GM13976 (cell line): ENCODE measurements around the gene PRKAR1B.

Source experiments
- DNase-seq: peaks from one replicate; pipeline ENCODE4 v3.0.0; 2012; ENCODE audit warnings: low spot score
- CTCF ChIP-seq: IDR thresholded peaks from 2 replicates; pipeline ENCODE4 v1.5.1; 2012; ENCODE audit warnings: borderline replicate concordance, mild to moderate bottlenecking; ENCODE audit not compliant: insufficient read depth; ENCODE audit errors: extremely low read depth, missing control alignments, control extremely low read depth
- in situ Hi-C: fragments of 300-500 bp; cut with MboI; formaldehyde crosslinking; loops from one replicate; pipeline ENCODE4 v1.12.0; 2022; ENCODE audit warnings: low sequenced_read_pairs, mixed read lengths, inconsistent platforms; ENCODE audit not compliant: unreplicated experiment

The PRKAR1B gene

DNA sequence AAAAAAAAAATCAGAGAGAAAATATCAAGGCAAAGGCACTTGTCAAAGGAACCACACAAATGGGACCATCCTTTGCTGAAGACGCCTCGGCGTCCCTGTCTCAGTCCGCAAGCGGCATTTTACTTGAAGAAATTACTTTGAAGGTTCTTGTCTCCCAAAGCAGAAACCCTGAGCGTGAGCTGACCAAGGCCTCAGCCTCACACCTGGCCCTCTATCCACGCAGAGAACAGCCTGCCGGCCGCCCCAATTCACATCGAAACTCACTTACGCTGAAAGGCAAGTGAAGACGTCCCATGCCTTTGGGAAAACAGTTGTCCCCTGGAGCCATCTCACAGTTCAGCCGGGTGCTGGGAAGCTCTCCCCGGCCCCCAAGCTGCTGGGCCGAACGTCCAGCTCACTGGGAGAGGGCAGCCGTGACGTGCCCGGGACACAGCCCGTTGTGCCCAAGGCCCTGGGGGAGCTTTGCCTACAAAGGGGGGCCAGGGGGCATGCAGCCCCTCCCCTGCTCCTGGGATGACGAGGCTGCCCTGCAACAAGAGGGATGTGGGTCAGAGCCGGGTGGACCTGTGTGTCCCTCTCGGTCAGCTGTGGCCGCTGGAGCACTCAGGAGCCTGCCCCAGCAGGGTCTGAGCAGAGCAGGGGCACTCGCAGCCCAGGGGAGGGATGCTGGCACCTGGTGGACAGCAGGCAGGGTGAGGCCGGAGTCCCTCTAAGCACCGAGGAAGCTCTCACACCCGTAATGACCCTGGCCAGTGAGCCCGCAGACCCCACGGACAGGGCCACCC, 157.8 kb downstream of the PRKAR1B start:
- in situ Hi-C loops: no loop called here

GRCh38 chr7:568031-568951, 158.8 kb downstream of the PRKAR1B start:
- no peak for TF ChIP-seq CTCF
- DNase-seq: no peak
- in situ Hi-C loops: no loop called here

More for the DNA sequence above, 157.8 kb downstream of the PRKAR1B start:
- no peak for TF ChIP-seq CTCF
- no peak for DNase-seq

DNA sequence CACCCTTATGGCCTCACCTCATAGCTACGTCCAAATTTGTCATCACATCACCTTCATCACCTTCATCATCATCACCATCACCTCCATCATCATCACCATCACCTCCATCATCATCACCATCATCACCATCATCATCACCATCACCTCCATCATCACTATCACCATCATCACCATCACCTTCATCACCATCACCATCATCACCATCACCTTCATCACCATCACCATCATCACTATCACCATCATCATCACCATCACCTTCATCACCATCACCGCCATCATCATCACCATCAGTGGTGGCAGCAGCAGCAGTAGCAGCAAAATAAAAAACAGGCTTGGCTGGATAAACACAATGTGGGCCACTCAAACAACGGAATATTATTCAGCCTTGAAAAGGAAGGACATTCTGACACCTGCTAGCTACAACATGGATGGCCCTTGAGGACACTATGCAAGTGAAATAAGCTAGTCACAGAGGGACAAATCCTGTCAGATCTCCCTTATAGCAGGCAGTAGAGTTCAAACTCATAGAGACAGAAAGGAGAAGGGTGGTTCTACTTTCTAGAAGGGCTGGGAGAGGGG, 159.7 kb downstream of the PRKAR1B start:
- in situ Hi-C loops: no loop called here
- no peak for TF ChIP-seq CTCF
- DNase-seq: no peak

GRCh38 chr7:566100-566499, 161.0 kb downstream of the PRKAR1B start:
- TF ChIP-seq CTCF: no peak
- in situ Hi-C loops: no loop called here

DNA sequence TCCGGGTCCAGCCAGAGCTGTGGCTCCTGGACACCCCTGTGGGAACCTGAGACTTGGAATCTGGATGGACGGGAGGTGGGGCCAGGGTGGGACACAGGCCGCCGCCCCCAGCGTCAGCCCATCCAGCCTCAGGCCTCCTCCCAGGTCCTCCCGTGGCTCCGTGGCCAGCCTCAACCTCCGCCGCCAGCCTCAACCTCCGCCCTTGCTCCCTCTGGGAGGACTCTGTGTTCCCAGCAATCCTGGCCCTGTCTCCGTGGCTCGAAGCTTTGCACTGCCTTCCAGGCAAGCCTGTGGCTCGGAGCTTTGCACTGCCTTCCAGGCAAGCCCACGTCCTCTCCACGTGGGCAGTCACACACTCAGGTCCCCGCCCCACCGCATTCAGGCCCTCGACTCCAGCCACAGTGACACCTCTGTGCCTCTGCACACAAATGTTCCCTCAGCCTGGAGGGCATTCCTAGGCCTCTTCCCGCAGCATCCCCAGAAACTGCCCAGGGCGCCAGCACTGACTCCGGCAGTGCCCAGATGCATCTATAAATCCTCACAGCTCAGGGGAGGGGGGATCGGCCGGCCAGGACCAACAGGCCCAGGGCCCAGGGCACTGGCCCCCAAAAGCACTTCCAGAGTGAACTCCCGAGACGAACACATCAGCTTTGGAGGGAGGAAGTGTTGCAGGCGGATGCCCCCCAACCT, 162.8 kb downstream of the PRKAR1B start:
- in situ Hi-C loops: no loop called here
- DNase-seq: no peak
- TF ChIP-seq CTCF: no peak

More at GRCh38 chr7:566100-566499, 161.0 kb downstream of the PRKAR1B start:
- no peak for DNase-seq
